ENCODE results near the gene TBL1XR1.

Gene TBL1XR1

DNA sequence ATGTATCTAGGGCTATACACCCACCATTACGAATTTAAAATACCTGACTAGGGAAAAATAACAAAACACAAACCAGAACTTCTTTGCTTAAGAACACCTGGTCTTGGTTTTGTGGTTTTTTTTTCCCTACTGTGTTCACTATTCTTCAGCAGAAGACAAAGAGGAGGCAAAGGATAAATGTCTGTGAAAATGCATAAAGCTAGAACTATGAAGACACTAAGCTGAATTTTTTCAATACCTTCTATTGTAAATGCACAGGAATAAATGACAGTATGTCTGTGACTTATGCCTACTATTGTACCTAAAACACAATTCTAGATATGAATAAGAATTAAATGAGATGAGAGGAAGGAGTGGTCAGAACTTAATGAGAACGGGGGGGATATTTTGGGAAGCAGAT is 86.9 kb downstream of the TBL1XR1 start:
- DNase-seq (ENCODE audit: low read depth in 1 of 2, low spot score in 1 of 2): no peak

DNA sequence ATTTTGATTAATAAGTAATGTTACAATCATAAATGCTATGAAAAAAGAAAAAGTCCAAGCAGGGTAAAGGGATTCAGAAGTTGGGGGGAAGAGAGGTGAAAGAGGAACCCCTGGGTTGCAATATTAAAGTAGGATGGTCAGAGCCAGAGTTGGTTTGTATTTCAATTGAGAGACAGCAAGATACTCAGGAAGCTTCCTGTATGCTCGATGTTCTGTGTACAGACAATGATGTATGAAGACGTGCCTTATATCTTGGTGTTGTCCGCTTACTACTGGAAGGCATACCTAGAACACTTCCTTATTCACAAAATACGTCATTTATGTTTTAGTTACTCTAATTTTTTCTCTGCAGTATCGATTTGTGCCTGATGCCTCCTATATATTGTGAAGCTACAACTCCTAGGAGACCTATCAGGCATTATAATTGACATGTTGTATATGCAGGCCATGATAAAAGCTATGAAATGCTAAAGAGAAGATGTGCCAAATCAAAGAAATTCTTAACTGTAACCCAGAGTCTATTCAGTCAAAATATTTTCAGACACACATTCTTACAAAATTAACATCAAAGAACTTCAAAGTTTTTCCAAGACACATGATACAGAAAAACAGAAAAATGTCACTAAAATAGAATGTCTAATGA is 87.5 kb downstream of the TBL1XR1 start:
- DNase-seq (ENCODE audit: low read depth in 1 of 2, low spot score in 1 of 2): no peak

- no peak for DNase-seq (ENCODE audit: low read depth in 1 of 2, low spot score in 1 of 2)
Measured at GRCh38 chr3:177108648-177109047, 88.6 kb downstream of the TBL1XR1 start.

- DNase-seq (ENCODE audit: low read depth in 1 of 2, low spot score in 1 of 2): no peak
Measured at GRCh38 chr3:177107461-177108239, 89.6 kb downstream of the TBL1XR1 start.

DNA sequence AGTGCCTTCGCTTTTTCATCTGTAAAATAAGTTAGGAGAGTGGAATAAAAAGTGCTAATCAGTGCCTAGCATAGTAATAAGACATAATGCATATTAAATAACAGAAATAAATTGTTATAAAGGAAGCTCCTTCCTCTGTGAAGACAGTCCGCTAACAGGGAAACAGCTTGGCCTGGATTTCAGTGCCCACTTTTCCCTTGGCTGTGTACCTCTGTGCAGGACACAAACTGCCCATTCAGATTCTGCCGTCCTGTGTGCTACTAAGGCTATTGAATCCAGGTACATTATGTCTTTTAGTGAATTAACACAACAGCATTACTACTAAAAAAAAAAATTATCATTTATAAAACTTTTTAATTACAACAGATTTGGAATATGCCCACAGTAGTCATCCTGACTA is 90.7 kb downstream of the TBL1XR1 start:
- DNase-seq (ENCODE audit: low read depth in 1 of 2, low spot score in 1 of 2): no peak

DNA sequence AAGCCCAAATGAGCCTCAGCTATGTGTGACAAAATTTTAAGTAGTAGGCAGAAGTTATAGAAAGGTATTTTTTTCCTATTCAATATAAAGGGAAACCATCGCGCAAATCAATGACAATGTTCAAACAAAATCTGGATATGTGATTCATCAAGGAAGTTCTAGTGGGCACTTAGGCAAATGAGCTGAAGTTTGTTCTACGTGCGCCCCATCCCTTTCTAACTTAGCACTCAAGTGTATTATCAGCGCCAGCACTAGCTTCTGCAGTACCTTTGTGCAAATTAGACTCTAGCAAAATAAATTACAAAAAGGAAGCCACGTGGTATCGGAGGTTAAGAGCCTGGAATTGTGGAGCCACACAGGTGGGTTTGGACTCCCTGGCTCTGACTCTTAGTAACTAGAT is 91.1 kb downstream of the TBL1XR1 start:
- no peak for DNase-seq (ENCODE audit: low read depth in 1 of 2, low spot score in 1 of 2)

- DNase-seq (ENCODE audit: low read depth in 1 of 2, low spot score in 1 of 2): no peak
Measured at GRCh38 chr3:177105623-177106022, 91.7 kb downstream of the TBL1XR1 start.

DNA sequence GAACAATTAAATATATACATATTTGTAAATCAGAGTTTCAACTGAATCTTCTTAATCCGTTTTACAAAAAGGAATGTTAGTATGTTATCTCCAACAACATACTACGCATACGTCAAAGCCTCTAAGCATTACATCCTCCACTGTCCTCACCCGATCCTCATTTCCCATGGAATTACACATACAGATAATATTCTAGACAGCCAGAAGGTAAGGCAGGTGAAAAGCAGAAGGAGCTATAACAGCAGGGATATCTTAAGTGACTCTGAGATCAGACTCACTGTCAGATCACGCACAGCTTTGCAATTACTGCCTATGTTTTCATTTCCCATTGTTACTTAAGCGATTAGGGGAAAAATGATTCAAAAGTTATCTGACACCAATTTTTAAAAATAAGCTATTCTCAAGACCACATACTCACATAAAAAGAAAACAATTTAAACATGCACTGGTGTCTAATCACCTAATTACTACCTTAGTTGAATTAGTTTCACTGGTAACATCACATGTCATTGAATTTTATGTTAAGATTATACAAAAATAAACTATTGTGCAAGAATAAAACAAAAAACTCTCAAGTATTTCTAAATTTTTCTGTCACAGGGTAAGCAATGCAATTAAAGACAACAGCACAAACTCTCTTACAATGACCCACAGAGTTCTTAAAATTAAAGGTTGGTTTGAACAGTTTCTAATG is 92.8 kb downstream of the TBL1XR1 start:
- no peak for DNase-seq (ENCODE audit: low read depth in 1 of 2, low spot score in 1 of 2)

DNA sequence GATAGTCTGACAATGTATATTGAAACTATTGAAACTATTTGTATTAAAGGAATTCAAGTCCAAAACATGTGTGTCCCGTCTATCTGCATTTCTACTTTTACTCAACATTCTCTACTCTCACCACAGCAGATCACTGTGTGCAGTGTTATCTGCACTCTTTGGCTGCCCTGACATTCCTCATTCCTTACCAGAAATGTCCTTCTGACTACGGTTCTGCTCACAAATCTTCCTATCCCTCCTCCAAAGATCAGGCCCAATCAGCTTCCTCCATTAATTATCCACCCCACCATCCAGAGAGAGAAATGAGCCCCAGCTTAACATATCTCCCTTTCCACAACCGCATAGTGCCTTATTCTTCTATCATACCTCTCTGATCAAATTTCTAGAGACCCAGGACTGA is 94.7 kb downstream of the TBL1XR1 start:
- no peak for DNase-seq (ENCODE audit: low read depth in 1 of 2, low spot score in 1 of 2)

DNA sequence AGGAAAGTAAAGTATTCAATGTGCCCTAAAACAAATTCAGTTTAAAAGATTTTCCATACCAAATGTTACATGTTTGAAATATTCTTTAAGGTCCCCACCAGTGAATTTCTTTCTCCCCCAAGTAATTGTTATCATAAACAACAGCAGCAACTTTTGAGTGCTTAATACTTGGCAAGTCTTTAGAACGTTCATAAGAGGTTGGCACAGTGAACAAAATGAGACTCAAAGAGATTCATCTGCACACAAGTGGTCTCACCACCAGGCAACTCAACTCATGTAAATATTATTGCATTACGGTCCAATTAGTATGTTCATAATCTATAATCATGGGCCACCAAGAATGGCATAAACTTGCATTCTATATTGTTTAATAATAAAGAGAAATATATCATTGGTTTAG is 98.7 kb downstream of the TBL1XR1 start:
- no peak for DNase-seq (ENCODE audit: low read depth in 1 of 2, low spot score in 1 of 2)

GRCh38 chr3:177096615-177097014 is 100.7 kb downstream of the TBL1XR1 start:
- no peak for DNase-seq (ENCODE audit: low read depth in 1 of 2, low spot score in 1 of 2)

DNA sequence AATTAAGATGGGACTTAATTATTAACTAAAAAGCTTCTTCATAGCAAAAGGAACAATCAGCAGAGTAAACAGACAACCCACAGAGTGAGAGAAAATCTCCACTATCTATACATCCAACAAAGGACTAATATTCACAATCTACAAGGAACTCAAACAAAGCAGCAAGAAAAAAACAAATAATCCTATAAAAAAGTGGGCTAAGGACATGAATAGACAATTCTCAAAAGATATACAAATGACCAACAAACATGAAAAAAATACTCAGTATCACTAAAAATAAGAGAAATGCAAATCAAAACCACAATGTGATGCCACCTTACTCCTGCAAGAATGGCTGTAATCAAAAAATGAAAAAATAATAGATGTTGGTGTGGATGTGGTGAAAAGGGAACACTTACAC is 103.3 kb downstream of the TBL1XR1 start:
- DNase-seq (ENCODE audit: low read depth in 1 of 2, low spot score in 1 of 2): no peak

DNA sequence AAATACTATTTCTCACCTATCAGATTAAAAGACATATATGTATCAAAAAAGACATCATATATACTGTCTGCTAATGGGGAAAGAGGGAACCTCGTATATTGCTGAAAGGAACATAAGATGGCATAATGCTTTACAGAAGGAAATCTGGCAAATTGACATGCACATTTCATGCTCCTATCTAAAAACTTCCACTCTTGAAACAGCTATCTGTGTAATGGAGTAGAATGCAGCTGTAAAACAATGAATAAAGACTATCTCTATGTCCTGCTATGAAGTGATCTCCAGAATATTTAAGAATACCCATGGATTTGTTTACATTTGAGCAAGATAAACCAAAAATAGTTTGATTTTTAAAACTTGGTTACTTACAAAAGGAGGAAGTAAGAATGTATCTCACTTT is 107.4 kb downstream of the TBL1XR1 start:
- no peak for DNase-seq (ENCODE audit: low read depth in 1 of 2, low spot score in 1 of 2)

DNA sequence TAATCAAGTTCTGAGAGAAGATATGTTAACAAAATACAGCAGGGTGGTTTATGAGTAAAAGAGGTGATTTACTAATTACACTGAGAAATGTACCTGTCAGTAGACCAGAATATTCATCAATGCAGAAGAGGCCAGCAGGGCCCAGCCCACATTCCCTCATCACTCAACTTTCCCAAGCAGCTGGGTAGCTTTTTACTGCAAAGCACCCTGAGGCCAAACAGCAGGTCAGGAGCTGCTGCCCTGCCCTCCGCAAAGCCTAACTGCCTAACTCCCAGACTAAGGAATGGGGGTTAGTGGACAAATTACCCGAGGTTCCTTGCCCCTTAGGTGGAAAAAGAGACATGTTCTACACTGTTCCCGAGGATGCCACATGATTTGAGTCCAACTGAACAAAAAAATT is 108.2 kb downstream of the TBL1XR1 start:
- no peak for DNase-seq (ENCODE audit: low read depth in 1 of 2, low spot score in 1 of 2)

DNA sequence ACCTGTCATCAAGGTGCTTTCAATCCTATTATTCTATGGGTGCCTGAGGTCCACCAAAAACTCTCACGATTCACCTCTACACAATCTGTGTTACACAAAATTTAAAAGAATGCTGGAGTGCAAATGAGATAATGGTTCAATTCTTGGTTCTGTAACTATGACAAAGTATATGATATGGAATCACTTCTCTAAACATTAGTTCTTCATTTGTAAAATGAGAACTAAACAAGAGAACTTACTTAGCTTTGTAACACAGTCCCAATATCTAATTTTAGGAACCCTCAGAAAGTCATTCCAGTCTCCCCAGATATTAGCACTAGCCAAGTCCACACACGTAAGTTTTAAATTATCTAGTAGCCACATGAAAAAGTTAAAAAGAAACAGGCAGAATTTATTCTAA is 111.5 kb downstream of the TBL1XR1 start:
- no peak for DNase-seq (ENCODE audit: low read depth in 1 of 2, low spot score in 1 of 2)

DNA sequence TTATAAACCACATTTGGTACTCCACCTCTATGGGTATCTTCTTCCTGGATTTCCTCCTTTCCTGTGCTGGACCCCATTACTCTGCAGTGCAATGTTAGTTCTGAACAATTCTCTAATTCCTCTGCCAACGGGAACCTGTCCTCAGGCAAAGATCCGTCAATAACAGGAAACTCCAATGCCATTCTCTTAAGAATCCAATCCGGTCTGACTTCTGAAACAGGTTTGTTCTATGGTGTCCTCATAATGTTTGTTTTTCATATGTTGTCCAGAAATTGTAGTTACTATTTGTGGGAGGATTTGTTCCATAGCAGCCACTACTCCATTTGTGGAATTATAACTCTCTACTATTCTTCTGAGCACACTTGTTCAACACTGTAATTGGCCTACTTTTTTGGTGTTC is 112.7 kb downstream of the TBL1XR1 start:
- DNase-seq (ENCODE audit: low read depth in 1 of 2, low spot score in 1 of 2): no peak

GRCh38 chr3:177080122-177080521 is 117.2 kb downstream of the TBL1XR1 start:
- DNase-seq (ENCODE audit: low read depth in 1 of 2, low spot score in 1 of 2): no peak

- DNase-seq (ENCODE audit: low read depth in 1 of 2, low spot score in 1 of 2): no peak
Measured at GRCh38 chr3:177079684-177080083, 117.6 kb downstream of the TBL1XR1 start.

GRCh38 chr3:177071496-177072156 is 125.7 kb downstream of the TBL1XR1 start:
- no peak for DNase-seq (ENCODE audit: low read depth in 1 of 2, low spot score in 1 of 2)

GRCh38 chr3:177069514-177070329 is 127.6 kb downstream of the TBL1XR1 start:
- no peak for DNase-seq (ENCODE audit: low read depth in 1 of 2, low spot score in 1 of 2)

DNA sequence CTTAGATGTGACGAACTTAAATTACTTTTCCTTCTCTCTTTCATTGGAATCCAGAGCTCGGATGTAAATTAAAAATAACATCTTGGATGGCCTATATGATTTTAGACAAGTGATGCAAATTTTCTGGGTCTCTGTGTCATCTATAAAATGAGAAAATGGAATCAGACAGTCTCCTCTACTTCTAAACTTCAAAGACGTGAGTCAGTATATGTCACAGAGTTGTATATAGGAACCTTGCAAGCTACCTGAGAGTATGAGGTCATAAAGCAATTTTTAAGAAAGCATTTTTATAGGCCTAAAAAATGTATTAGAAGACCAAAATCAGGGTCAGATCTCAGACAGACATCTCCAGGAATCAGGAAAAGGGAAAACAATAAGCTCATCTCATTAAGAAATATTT is 128.3 kb downstream of the TBL1XR1 start:
- no peak for DNase-seq (ENCODE audit: low read depth in 1 of 2, low spot score in 1 of 2)

Measured in activated T-helper 1 cell treated with anti-CD3 and anti-CD28 coated beads, Interleukin-2, amount 50 U/mL, for 16 hours (primary cell).